Dendritic cell treated with granulocyte-macrophage colony-stimulating factor and Interleukin-4, amounts not matched to agents 40 ng/mL and 50 ng/mL, for 4 days (primary cell): ENCODE data around the gene PAX7.

Experiments
- H3K27ac Mint-ChIP-seq: one replicate; pipeline ENCODE4 v1.8.0; 2022; ENCODE audit warnings: mild to moderate bottlenecking, mixed read lengths
- H3K27me3 Mint-ChIP-seq: one replicate; pipeline ENCODE4 v1.8.0; 2022; ENCODE audit warnings: mild to moderate bottlenecking, mixed read lengths
- H3K36me3 Mint-ChIP-seq: one replicate; pipeline ENCODE4 v1.8.0; 2022; ENCODE audit warnings: low read depth, mixed read lengths
- H3K4me1 Mint-ChIP-seq: one replicate; pipeline ENCODE4 v1.8.0; 2022; ENCODE audit warnings: low read depth, mixed read lengths
- H3K4me3 Mint-ChIP-seq: one replicate; pipeline ENCODE4 v1.8.0; 2022; ENCODE audit warnings: mild to moderate bottlenecking, moderate library complexity, mixed read lengths
- H3K9me3 Mint-ChIP-seq: one replicate; pipeline ENCODE4 v1.8.0; 2022; ENCODE audit warnings: mixed read lengths
- intact Hi-C: fragments of 100-400 bp; cut with micrococcal nuclease; formaldehyde crosslinking; loops from one replicate; pipeline ENCODE4 v1.15.0; 2022

Gene PAX7

DNA sequence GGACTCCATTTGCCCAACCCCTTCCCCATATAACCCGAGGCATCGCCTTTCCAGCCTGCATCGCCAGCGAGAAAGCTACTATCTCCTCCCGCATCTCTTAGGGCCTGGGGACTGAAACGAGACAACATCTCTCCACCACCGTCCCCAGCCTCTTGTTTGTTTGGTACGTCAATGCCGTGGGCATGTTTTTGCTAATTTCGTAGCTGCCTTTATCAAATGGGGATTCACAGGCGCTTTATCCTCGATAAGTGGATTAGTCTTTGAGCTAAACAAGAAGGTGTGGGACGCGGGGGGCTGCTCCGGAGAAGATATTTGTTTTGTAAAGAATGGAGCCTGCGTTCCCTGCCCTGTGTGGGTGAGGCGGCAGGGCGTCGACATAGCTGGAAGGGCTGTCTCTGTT is 91.6 kb downstream of the PAX7 start:
- Mint-ChIP-seq H3K27ac (no peak overlapping the region), H3K9me3 (no peaks in the 10 kb centered on the region), H3K36me3 (no peaks in the 10 kb centered on the region), H3K4me1 (no peaks in the 10 kb centered on the region), H3K27me3 (peaks cover 81% of the 10 kb centered on the region), H3K4me3 (no peak overlapping the region)
- intact Hi-C loops, result no loop called here

DNA sequence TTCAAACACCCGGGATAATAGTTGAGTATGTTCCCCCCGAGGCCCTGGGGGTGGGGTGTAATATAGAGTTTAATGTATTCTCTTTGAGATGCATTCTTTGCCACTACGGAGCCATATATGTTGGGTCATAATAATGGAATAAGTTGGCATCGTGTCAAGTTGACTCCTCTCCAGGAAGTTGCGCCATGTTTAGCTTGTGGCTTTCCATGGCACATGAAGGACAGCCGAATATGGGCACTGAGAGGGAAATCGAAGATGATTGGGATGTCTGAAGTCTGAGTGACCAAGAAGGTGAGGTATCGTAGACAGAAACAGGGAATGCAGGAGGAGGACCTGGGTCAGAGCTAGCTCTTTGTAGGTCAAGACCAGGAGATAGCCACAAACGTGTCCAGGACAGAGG is 92.6 kb downstream of the PAX7 start:
- H3K4me1 Mint-ChIP-seq, result no peaks in the 10 kb centered on the region
- intact Hi-C loops, result no loop called here
- H3K9me3 Mint-ChIP-seq, result no peaks in the 10 kb centered on the region
- peaks cover 78% of the 10 kb centered on the region for H3K27me3 Mint-ChIP-seq
- H3K27ac Mint-ChIP-seq, result no peak overlapping the region
- H3K36me3 Mint-ChIP-seq, result no peaks in the 10 kb centered on the region
- no peak overlapping the region for H3K4me3 Mint-ChIP-seq

DNA sequence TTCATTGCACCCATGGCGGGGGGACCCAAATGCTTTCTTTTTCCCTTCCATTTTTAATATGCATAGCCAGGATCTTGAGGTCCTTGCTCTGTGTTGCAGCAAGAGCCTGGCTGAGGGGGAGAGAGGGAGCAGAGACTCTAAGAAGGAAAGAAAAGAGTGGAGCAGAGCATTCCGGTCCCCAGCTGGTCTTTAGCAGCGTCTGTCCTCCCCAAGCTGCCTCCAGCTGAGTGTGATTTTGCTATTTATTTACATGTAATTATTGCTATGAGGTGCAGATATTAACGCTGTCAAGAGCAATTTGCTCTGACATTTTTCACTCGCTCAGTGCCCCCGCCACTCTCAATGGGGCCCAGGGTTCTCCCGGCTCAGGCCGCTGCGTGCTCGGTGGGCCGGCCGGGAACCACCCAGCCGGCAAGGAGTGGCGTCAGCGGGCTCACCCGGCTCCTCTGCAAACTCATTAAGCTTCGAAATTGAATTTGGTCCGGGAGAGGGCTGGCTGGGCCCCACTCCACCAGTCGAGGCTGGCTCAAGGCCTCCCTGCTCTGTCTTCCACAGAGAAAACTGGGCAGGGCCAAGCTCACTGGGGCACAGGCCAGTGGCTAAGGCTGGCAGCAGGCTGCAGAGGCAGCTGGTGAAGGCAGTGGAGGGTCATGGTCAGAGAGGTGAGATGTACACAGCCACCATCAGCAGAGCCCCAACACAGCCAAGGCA is 93.2 kb downstream of the PAX7 start:
- Mint-ChIP-seq H3K4me1 (no peaks in the 10 kb centered on the region), H3K9me3 (no peaks in the 10 kb centered on the region), H3K27me3 (peaks cover 75% of the 10 kb centered on the region), H3K27ac (no peak overlapping the region), H3K36me3 (no peaks in the 10 kb centered on the region), H3K4me3 (no peak overlapping the region)
- intact Hi-C loops, result no loop called here

DNA sequence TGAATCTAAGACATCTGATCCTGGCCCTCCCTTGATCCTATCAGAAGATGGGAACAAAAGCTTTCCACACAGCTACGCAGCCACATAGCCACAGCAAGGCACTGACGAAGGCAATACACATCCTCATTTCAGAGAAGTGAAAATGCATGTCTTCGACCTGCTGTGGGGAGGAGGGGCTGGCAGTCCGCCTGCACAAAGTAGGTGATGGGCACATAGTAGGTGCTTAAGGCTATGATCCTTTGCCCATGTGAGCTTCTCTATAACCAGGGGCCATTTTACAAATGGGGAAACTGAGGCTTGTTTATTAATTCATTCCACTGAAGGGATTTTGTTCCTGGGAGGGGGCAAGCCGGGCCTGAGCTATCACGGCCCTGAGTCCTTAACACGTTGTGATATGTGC is 94.2 kb downstream of the PAX7 start:
- H3K4me1 Mint-ChIP-seq, result no peaks in the 10 kb centered on the region
- H3K27ac Mint-ChIP-seq, result no peak overlapping the region
- H3K27me3 Mint-ChIP-seq, result peaks cover 76% of the 10 kb centered on the region
- H3K4me3 Mint-ChIP-seq, result no peak overlapping the region
- intact Hi-C loops, result no loop called here
- H3K9me3 Mint-ChIP-seq, result no peaks in the 10 kb centered on the region
- no peaks in the 10 kb centered on the region for H3K36me3 Mint-ChIP-seq

DNA sequence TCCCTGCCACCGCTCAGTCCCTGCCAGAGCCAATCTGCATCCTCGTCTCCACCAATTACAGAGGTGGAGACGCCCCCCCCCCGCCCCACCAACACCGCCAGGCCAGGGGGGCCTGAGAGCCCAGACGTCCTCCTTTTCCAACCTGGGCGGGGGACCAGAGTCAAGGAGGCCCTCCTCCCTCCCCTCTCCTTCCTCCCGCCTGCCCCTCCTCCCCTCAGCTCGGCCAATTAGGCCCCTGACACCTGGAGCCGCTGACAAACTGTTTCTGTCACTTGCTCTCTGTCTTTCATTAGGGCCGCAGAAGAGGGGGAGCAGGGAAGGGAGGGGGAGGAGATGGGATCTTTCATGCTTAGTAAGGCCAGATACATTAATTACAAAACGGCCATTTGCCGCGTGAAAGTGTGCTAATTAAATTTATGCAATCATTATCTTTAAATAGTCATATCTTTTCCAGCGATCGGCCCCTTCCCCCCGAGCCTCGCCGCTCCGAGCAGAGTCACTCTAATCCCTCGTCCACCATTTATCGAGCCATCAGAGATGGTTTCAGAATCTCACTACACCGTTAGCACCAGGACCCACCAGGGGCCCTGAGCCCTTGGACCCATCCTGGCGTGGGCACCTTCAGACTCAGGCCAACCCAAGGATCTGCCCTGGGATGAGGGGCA is 94.7 kb downstream of the PAX7 start:
- Mint-ChIP-seq H3K36me3 (no peaks in the 10 kb centered on the region), H3K27ac (no peak overlapping the region), H3K9me3 (no peaks in the 10 kb centered on the region), H3K4me1 (no peaks in the 10 kb centered on the region), H3K27me3 (peaks cover 72% of the 10 kb centered on the region), H3K4me3 (no peak overlapping the region)
- intact Hi-C loops, result no loop called here

DNA sequence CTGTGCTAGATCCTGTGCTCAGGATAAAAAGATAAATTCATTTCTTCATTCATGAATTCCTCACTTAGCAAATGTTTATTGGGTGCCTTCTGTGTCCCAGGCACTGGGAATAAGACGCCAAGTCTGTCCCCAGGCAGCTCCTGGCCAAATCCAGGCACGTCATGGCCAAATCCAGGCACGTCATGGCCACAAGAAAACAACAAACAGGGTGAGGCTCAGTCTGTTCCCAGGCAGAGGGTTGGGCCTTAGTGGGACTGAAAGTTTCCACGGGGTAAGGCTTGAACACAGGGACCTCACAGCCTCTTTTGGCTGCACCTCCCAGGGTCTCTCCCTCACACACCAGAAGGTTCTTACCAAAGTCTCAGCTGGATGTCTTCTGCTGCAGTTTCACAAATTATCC is 95.7 kb downstream of the PAX7 start:
- Mint-ChIP-seq H3K9me3 (no peaks in the 10 kb centered on the region), H3K36me3 (no peaks in the 10 kb centered on the region), H3K4me3 (no peak overlapping the region), H3K27ac (no peak overlapping the region), H3K27me3 (peaks cover 70% of the 10 kb centered on the region), H3K4me1 (no peaks in the 10 kb centered on the region)
- intact Hi-C loops, result no loop called here

DNA sequence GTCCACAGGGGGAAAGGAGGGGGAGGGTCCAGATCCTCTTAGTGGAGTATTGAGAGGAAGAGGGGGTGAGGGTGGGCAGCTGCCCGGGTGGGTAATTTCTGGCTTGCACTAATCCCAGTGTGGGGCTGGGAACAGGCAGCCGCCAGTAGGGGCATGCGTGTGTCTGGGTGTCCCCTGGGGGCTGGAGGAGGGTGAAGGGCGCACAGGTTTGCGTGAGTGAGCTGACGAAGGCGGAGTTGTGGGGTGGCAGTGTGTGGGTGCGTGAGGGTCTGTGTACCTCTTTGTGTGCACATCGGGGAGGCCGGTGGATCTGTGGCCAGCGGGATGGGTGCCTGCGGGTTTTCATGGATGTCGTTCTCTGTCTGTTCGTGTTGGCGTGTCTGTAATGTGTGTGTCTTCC is 97.3 kb downstream of the PAX7 start:
- Mint-ChIP-seq H3K27ac (no peak overlapping the region), H3K4me3 (no peak overlapping the region), H3K9me3 (no peaks in the 10 kb centered on the region), H3K27me3 (peaks cover 67% of the 10 kb centered on the region), H3K4me1 (no peaks in the 10 kb centered on the region), H3K36me3 (no peaks in the 10 kb centered on the region)
- intact Hi-C loops, result no loop called here

DNA sequence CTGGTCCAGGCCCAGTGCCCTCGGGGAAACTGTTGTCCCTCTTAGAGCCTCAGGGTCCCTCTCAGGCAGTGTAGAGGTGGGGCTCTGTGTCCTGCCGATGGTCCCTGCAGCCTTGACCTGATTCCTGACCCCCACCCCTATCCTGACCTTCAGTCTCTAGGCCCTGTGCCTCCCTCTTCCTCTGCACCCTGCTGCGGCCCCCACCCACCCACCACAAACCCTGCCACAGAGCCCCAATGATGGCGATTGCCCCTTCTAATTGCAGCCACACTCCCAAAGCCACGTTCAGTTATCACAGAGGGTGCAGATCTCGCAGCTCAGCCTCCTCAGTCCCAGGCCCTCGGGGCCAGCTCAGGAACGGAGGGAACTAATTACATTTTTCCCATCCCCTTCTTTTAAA is 99.7 kb downstream of the PAX7 start:
- intact Hi-C loops, result no loop called here
- Mint-ChIP-seq H3K4me1 (no peaks in the 10 kb centered on the region), H3K27me3 (peaks cover 57% of the 10 kb centered on the region), H3K36me3 (no peaks in the 10 kb centered on the region), H3K4me3 (no peak overlapping the region), H3K9me3 (no peaks in the 10 kb centered on the region), H3K27ac (no peak overlapping the region)

DNA sequence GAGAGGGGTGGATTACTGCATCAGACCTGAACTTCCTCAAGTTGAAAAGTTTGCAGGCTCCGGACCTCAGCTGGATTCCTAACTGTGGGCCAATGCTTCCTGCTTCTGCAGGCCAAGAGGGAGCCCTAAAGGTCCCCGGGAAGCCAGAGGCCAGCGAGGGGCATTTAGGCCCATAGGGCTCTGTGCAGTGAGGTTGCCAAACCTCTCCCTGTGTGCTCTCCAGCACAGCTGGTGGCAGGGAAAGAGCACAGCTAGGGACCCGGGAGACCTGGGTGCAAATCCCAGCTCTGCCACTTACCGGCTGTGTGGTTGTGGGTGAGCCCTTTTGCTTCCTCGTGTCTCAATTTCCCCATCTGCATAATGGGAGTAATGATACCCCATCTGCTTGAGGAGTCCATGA is 100.5 kb downstream of the PAX7 start:
- no peak overlapping the region for H3K4me3 Mint-ChIP-seq
- no peaks in the 10 kb centered on the region for H3K36me3 Mint-ChIP-seq
- no peaks in the 10 kb centered on the region for H3K9me3 Mint-ChIP-seq
- peaks cover 48% of the 10 kb centered on the region for H3K27me3 Mint-ChIP-seq
- intact Hi-C loops, result no loop called here
- H3K4me1 Mint-ChIP-seq, result no peaks in the 10 kb centered on the region
- H3K27ac Mint-ChIP-seq, result no peak overlapping the region

DNA sequence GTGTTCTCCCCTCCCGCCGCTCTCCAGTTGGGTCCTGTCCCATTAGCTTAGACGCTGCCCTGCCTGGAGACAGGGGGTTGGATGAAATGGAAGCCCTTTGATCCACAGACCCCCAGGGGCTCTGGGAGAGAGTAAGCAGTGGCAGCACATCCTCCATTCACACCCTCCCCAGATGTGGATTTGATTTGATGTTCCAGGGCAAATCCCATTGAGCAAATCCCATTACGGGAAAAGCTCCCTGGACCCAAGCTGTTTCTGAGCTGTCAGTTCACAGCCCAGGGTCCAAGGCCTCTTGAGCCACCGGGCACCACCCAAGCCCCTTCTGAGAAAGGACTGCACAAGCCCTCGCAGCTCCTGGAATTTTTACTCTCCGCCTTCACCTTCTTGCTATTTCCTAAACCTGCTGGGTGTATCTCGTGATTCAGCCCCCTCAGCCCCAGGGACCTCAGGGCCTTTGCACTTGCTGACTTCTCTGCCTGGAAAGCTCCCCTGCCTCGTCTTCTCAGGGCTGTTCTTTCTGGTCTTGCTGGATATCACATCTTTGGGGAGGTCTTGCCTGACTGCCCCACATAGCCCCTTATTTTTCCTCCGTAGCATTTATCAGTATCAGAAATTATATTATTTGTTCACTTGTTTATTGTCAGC is 101.1 kb downstream of the PAX7 start:
- no peak overlapping the region for H3K4me3 Mint-ChIP-seq
- H3K4me1 Mint-ChIP-seq, result no peaks in the 10 kb centered on the region
- intact Hi-C loops, result no loop called here
- H3K9me3 Mint-ChIP-seq, result no peaks in the 10 kb centered on the region
- no peaks in the 10 kb centered on the region for H3K36me3 Mint-ChIP-seq
- H3K27me3 Mint-ChIP-seq, result peaks cover 43% of the 10 kb centered on the region
- no peak overlapping the region for H3K27ac Mint-ChIP-seq

DNA sequence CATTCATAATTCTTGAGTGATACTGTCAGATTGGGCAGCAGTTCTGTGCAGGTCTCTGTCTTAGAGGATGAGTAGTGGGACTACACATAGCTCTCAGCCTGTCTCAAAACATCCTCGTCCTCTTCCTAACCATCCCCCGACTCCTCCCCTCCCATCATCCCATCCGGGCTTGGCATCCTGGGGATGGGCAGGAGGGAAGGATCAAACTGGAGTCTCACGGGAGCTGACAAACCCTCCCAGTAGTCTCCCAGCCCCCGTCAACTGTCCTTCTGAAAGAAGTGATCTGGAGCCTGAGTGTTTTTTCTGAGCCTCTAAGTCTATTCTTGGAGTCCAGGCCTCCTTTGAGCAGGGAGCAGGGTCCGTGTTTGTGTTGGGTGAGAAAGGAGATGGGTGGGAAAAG is 102.0 kb downstream of the PAX7 start:
- peaks cover 33% of the 10 kb centered on the region for H3K27me3 Mint-ChIP-seq
- intact Hi-C loops, result no loop called here
- no peaks in the 10 kb centered on the region for H3K36me3 Mint-ChIP-seq
- no peak overlapping the region for H3K27ac Mint-ChIP-seq
- no peaks in the 10 kb centered on the region for H3K4me1 Mint-ChIP-seq
- no peak overlapping the region for H3K4me3 Mint-ChIP-seq
- H3K9me3 Mint-ChIP-seq, result no peaks in the 10 kb centered on the region

DNA sequence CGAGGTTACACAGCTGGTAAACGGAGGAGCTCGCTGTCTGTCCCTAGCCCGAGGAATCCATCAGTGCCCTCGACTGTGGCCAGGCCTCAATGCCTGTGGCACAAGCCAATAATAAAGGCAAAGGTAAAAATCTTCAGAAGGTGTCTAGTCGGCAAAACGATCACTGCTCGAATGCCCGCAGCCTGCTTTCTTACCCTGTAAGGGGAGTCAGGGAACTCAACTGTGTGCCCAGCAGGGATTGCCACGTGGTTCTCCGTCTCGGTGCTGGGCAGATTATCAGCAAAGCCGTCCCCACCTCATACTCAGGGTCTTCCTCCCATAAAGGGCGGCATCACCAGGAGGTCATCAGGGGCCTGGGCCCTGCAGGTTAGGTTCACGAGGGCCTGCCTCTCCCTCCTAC is 103.4 kb downstream of the PAX7 start:
- intact Hi-C loops, result no loop called here
- no peaks in the 10 kb centered on the region for H3K36me3 Mint-ChIP-seq
- no peaks in the 10 kb centered on the region for H3K4me1 Mint-ChIP-seq
- H3K4me3 Mint-ChIP-seq, result no peak overlapping the region
- H3K27ac Mint-ChIP-seq, result no peak overlapping the region
- peaks cover 32% of the 10 kb centered on the region for H3K27me3 Mint-ChIP-seq
- H3K9me3 Mint-ChIP-seq, result no peaks in the 10 kb centered on the region

DNA sequence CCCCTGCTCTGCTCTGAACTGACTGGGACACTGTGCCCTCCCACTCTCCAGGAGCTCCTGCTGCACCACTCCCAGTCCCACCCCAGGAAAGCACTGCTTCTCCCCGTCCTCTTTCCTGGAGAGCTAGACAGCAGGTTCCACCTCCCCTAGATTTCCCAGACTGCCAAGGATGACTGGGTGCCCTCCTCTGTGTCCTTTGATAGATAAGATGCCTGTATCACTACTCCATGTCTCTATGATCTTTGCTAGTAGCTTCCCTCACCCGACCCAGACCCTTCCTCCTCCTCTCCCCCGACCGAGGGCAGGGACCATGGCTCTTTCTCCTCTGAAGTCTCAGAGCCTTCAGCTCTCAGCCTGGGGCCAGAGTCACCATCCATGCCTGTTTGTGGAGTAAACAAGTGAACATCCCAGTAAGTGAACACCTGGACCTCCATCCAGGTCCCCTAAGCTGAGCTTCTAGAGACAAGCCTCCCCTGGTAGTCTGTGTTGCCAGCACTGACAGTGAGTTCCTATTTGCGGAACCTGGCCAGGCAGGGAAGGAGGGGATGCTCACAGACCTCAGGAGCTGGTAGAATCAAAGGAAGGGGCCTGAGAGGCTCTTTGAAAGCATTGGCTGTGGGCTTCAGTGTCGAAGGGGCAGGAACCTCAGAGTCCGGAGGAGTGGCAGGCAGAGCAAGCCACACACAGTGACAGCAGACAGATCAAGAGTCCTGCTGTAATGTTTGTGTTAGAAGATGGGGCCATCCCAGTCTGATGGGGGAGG is 104.0 kb downstream of the PAX7 start:
- intact Hi-C loops, result no loop called here
- no peak overlapping the region for H3K27ac Mint-ChIP-seq
- H3K27me3 Mint-ChIP-seq, result peaks cover 28% of the 10 kb centered on the region
- no peaks in the 10 kb centered on the region for H3K36me3 Mint-ChIP-seq
- H3K4me3 Mint-ChIP-seq, result no peak overlapping the region
- H3K4me1 Mint-ChIP-seq, result no peaks in the 10 kb centered on the region
- H3K9me3 Mint-ChIP-seq, result no peaks in the 10 kb centered on the region
